Heart left ventricle (tissue), 13 donors: ENCODE data around the gene ARMH2.

ENCODE experiments used
- POLR2A ChIP-seq, 2 donors: fragments of 450-650 bp; IDR thresholded peaks; one replicate each; pipeline ENCODE4 v1.6.1; 2017; ENCODE audit warnings: antibody characterized with exemption in 2 of 2, mild to moderate bottlenecking in 2 of 2, moderate library complexity in 2 of 2
- TF ChIP-seq, protein P1 (sequence below), 12 donors: fragments of 200-600 bp; sonication (generic) in 4 of 12; IDR thresholded peaks; one replicate each; pipeline versions ENCODE4 v1.5.0 to v1.8.0; 2018 to 2022; ENCODE audit warnings: antibody characterized with exemption in 12 of 12, mild to moderate bottlenecking in 5 of 12
- donor health status: ischemic (EF 13 %, LVEDD 7.1; RV severe dilation, severe dysfunction).
- donor health status: DM: no; HTN: yes; CAD: no.
- donor health status: DM: no; HTN: no; CAD: no.
- donor health status: ischemic (EF 25% LVEDD 6.9; RV normal size, moderate dysfunction).
- donor health status: ischemic (EF 25% LVEDD 5.7; RV mildly dilated, moderate dysfunction).
- donor health status: ischemic (EF 35%, LVEDD 5.7; RV mildly dilated, moderate dysfunction).
- donor health status: nonischemic (EF 11% LVEDD 7.7; RV severe dilation, severe dysfunction).
- donor health status: DM: yes; HTN: yes; CAD: no.
- donor health status: PGD.
- donor health status: ischemic (EF 29% LVEDD 5.4; RV normal size, mild dysfunction).
- donor health status: nonischemic (EF 23%, LVEDD 6.1; RV moderate dilation, normal function).

GRCh38 chr6:24822696-24823095 is 24.0 kb upstream of the ARMH2 start:
- TF ChIP-seq, protein P1, sequence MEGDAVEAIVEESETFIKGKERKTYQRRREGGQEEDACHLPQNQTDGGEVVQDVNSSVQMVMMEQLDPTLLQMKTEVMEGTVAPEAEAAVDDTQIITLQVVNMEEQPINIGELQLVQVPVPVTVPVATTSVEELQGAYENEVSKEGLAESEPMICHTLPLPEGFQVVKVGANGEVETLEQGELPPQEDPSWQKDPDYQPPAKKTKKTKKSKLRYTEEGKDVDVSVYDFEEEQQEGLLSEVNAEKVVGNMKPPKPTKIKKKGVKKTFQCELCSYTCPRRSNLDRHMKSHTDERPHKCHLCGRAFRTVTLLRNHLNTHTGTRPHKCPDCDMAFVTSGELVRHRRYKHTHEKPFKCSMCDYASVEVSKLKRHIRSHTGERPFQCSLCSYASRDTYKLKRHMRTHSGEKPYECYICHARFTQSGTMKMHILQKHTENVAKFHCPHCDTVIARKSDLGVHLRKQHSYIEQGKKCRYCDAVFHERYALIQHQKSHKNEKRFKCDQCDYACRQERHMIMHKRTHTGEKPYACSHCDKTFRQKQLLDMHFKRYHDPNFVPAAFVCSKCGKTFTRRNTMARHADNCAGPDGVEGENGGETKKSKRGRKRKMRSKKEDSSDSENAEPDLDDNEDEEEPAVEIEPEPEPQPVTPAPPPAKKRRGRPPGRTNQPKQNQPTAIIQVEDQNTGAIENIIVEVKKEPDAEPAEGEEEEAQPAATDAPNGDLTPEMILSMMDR (IDR thresholded peaks at IDR 0.05), result no peak
- no peak for TF ChIP-seq POLR2A (IDR thresholded peaks at IDR 0.05)
